HG03575 (cell line): Measurements from ENCODE around the gene MCL1.
"Not testable (repeated sequence)": the region's sequence is repeated elsewhere in the genome, so short reads cannot be mapped to it uniquely, and the experiment has no call there.

Experiments used
- ATAC-seq: cut with Tn5 transposase; IDR thresholded peaks from one replicate; pipeline ENCODE4 v1.9.1; 2021; ENCODE audit not compliant: unreplicated experiment, insufficient number of reproducible peaks, low FRiP score; ENCODE audit errors: extremely low read depth

The MCL1 gene

GRCh38 chr1:150574260-150575071 is 4.9 kb downstream of the MCL1 start:
- ATAC-seq: no peak

- ATAC-seq: not testable (repeated sequence)
These were observed 5.8 kb downstream of the MCL1 start for GRCh38 chr1:150573648-150574071.

GRCh38 chr1:150572918-150573647 is 6.3 kb downstream of the MCL1 start:
- no peak for ATAC-seq

GRCh38 chr1:150568594-150568966 is 10.8 kb downstream of the MCL1 start:
- no peak for ATAC-seq

- no peak for ATAC-seq
These were observed 11.5 kb downstream of the MCL1 start for GRCh38 chr1:150567717-150568593.

- no peak for ATAC-seq
These were observed 12.1 kb downstream of the MCL1 start for GRCh38 chr1:150567341-150567716.

GRCh38 chr1:150566589-150567340 is 12.6 kb downstream of the MCL1 start:
- no peak for ATAC-seq

GRCh38 chr1:150565240-150565991 is 14.0 kb downstream of the MCL1 start:
- not testable (repeated sequence) for ATAC-seq

- ATAC-seq: no peak
These were observed 15.1 kb downstream of the MCL1 start for GRCh38 chr1:150564051-150564991.

GRCh38 chr1:150563340-150564038 is 15.9 kb downstream of the MCL1 start:
- ATAC-seq: no peak

GRCh38 chr1:150562446-150563339 is 16.7 kb downstream of the MCL1 start:
- no peak for ATAC-seq

- ATAC-seq: no peak
These were observed 17.4 kb downstream of the MCL1 start for GRCh38 chr1:150561974-150562445.

GRCh38 chr1:150561254-150561973 is 18.0 kb downstream of the MCL1 start:
- no peak for ATAC-seq

- ATAC-seq: no peak
These were observed 18.7 kb downstream of the MCL1 start for GRCh38 chr1:150560576-150561253.
